ENCODE data around the gene PLXNA2.

PLXNA2 gene

GRCh38 chr1:208027861-208028260 is 216.3 kb downstream of the PLXNA2 start:
- no peak for DNase-seq (ENCODE audit: low read depth in 2 of 2)

DNA sequence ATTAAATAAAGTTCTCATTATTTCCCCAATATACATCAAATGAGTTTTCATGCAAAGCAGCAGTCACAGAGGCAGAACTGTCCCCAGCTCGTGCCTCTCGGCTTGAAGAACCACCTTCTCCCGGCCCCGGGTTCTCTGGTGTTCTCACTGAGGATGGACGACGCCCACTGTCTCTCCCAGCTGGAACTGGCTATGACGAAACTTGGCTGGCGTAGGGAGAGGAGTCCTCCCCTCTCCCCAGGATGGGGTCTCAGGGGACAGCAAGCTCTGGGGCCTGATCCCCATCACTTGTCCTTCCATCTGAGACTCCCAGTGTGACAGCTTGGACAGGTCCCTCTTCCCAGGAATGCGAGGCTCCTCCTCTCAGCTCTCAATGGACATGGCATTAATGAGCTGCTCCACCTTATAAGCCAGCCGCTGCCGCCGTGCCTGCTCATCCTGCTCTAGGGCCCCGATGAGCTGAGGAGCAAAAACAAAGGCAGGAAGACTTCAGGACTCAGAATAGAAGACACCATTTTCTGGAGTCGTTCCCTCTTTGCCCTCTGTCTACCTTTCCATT is 217.2 kb downstream of the PLXNA2 start:
- DNase-seq (ENCODE audit: low read depth in 2 of 2): no peak

- peak; percentile 46 to 52 for DNase-seq (ENCODE audit: low read depth in 2 of 2)
These were observed 219.2 kb downstream of the PLXNA2 start for GRCh38 chr1:208025031-208025430.

DNA sequence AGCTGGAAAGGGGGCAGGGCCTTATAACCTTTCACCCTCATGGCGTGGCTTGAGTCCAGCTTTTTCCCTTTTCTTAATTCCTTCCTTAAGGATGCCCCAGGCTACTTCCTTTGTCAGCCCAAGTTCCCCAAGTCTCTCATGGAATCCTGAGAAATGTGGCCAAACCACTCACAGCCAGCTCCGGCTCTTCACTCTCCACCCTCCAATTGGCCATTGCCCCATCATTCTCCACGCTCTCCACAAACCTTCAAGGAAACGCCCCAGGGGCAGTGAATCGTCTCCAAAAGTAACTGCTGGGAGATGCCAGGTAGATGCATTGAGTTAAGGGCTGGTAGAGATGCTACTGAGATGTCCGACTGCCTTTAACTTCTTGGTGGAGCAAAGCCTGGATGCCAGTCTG is 219.8 kb downstream of the PLXNA2 start:
- DNase-seq (ENCODE audit: low read depth in 2 of 2): no peak

GRCh38 chr1:208019257-208019656 is 224.9 kb downstream of the PLXNA2 start:
- DNase-seq (ENCODE audit: low read depth in 2 of 2): no peak

GRCh38 chr1:208015255-208015654 is 228.9 kb downstream of the PLXNA2 start:
- no peak for DNase-seq (ENCODE audit: low read depth in 2 of 2)

DNA sequence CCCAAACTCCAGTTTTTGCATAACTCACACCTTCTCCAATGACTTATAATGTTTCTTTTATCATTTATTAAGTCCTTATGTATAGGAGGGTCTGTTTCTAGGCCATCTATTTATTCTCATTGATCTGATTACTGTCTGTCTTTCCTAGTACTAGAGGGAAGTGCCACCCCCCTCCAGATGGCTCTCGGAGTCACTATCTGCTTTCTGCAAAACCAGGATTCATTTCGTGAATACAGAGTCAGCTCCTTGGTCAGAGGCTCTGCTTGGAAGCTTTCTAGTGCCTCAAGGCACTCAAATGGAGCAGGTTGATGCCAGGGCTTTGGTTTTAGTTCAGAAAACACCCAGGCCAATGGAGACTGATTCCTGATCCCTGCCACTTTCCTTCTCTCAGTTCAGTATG is 231.0 kb downstream of the PLXNA2 start:
- no peak for DNase-seq (ENCODE audit: low read depth in 2 of 2)

DNA sequence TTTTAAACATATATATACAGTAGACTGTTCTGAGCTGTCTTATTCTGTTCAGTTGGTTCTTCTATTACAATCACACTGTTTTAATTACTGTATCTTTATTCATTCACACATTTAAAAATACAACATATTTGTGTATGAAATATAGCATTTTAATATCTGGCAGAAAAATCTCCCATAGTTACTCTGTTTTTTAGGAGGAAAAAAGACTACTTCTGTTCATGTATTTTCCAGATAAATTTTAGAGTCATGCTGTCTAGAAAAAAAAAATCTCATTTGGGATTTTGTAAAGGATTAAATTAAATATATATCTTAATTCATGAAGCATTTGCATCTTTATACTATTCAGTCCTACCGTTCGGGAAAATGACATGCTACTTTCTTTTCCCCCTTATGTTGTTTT is 231.5 kb downstream of the PLXNA2 start:
- no peak for DNase-seq (ENCODE audit: low read depth in 2 of 2)

DNA sequence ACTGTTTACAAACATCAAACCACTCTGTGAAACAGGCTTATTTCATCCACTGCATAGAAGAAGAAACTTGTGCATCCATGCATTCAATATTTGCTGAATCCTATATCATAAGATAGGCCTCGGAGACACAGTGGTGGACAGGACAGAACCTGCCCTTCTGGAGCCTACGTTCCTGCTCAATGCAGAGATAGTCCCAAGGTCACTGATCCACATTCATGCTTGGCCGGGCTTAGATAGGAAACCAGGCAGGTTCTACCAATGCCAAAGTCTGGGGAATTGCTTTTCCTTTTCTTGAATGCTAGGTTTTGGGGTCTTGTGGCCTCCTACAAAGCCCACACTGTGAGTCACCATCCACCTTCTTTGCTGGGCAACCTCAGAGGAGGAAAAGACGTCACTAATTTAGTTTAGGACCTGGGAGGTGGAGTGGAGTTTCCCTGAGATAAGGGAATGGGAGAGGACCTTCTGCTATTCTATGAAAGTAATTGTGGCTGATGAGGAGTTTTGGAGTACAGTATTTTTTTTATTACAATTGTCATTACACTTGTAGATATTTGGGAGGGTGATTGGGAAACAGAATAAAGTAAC is 233.6 kb downstream of the PLXNA2 start:
- DNase-seq (ENCODE audit: low read depth in 2 of 2): no peak

DNA sequence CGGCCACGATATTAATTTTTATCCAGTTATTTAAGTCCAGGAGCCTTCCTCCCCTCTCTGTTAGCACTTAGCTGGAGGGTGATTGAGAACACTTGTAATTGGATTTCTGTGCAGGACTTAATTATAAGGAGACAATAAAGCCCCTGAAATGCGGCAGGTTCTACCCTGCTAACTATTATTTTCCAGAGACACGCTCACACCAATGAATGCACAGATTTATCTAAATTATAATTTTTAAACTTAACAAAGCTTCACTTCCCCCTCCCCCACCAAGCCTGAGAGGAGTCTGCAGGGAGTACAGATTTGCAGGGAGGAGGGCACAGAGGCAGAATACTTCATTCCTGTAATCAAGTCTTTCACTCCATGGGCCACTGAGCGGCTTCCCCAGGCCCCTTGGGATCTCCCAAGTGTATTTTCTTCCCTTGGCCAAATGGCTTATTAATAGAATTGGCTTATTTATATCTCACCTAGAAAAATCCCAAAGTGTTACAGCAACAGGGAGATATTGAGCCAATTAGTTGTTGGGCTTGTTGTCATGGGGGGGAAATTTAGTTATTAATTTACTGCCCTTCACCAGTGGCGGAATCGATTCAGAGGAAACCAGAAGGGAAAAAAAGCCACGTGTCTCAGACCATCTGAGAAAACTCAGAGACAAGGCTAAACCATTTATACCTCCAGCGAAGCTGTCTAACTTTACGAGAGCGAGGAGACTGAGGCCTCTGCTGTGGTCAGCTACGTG is 234.3 kb downstream of the PLXNA2 start:
- no peak for DNase-seq (ENCODE audit: low read depth in 2 of 2)

DNA sequence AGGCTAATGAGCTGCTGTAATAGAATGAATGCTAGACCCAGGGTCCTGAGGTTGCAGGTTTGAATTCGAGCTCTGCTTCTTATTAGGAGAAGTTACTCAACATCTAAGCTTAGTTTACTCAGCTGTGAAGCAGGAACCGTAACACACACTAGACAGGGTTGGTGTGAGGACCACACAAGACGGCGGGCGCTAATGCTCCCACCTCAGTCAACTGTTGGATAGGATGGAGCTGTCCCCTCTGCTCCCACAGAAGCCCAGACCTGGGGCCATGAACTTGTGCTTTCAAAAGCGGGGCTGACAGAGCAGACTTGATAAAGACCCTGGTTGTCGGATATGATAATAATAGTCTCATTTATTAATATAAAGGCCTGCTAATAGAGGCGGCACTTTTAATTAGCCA is 234.9 kb downstream of the PLXNA2 start:
- DNase-seq (ENCODE audit: low read depth in 2 of 2): no peak

DNA sequence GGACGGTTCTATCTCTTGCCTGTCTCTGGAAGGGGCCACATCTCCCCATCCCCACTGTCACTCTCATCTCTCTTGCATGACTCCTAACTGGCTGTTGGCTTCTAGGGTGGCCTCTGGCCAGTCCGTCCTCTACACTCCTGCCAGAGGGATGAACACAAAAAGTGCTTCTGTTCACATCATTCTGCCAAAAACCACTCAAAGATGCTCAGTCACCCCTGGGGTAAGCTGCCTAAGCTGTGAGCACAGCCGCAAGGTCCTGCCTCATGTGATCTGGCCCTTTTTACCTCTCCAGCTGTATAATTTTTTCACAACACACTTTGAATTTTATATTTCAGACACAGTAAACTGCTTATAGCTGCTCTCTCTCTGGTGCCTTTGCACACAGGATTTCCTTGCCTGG is 235.7 kb downstream of the PLXNA2 start:
- no peak for DNase-seq (ENCODE audit: low read depth in 2 of 2)

- DNase-seq (ENCODE audit: low read depth in 2 of 2): peak in 1 of 2 experiments; percentile 41
These were observed 236.2 kb downstream of the PLXNA2 start for GRCh38 chr1:208007938-208008342.

DNA sequence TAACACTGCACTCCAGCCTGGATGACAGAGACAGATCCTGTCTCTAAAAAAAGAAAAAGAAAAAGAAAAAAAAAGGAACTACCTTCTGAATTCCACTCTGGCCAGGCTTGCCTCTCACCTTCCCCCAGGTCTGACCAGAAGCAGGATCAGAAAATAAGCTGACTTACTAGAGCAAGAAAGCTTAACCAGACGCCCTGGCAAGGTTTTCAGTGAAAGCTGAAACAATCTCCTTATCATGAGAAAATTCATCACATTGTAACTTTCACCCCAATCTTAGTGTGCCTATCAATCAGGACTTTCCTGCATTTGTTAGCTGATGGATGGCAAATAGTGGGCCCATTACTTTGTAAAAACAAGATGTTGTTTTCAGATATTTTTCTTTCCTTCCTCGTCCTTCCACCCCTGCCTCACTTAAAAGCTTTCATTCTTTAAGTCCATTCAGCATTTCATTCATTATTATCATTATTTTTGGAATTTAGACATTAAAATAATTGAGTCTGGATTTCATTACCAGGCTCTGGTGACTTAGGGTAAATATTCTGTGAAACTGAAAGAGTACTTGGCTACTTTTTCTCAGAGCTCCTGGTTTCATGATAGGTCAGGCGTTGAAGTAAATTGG is 236.8 kb downstream of the PLXNA2 start:
- no peak for DNase-seq (ENCODE audit: low read depth in 2 of 2)

GRCh38 chr1:208006258-208006920 is 237.8 kb downstream of the PLXNA2 start:
- peak in 1 of 2 experiments; percentile 35 for DNase-seq (ENCODE audit: low read depth in 2 of 2)

DNA sequence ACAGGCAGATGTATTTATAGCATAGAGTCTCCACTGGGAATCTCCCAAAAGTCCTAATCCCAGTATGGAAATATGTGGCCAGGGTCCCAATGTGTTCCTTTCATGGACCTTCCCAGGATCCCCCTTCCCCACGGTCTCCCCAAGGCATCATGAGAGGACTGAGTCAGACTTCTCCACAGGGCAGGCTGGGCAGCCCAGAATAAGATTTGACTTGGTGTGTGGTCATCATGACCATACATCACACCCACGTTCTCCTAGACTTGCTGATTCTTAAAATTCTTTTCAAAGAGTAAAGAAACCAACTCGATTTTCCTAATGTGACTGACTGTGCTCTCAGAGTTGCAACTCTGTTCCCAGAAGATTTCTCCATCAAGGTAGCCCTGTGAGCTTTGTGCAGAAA is 239.3 kb downstream of the PLXNA2 start:
- no peak for DNase-seq (ENCODE audit: low read depth in 2 of 2)

- DNase-seq (ENCODE audit: low read depth in 2 of 2): no peak
These were observed 240.9 kb downstream of the PLXNA2 start for GRCh38 chr1:208003241-208003640.

DNA sequence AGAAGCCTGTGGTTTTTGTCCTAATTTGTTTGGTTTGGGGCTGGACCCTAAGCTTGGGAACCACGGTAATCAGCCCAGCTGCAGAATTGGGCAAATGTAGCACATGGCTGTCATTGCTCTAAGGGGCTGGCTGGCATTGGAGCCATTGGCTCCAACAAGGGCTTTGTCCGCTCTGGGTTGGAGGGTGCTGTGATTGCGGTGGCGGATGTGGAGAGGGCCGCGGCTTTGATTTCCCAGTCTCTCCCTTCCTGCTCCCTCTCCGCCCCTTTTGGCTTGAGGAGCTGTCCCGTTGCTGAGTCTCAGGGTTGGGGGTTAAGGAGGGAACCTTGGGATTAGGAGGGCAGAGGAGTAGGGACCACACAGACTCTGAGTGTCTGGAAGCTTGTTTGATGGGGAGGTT is 241.5 kb downstream of the PLXNA2 start:
- DNase-seq (ENCODE audit: low read depth in 2 of 2): no peak

GRCh38 chr1:208002078-208002477 is 242.1 kb downstream of the PLXNA2 start:
- DNase-seq (ENCODE audit: low read depth in 2 of 2): no peak

- DNase-seq (ENCODE audit: low read depth in 2 of 2): no peak
These were observed 243.7 kb downstream of the PLXNA2 start for GRCh38 chr1:208000504-208000903.

DNA sequence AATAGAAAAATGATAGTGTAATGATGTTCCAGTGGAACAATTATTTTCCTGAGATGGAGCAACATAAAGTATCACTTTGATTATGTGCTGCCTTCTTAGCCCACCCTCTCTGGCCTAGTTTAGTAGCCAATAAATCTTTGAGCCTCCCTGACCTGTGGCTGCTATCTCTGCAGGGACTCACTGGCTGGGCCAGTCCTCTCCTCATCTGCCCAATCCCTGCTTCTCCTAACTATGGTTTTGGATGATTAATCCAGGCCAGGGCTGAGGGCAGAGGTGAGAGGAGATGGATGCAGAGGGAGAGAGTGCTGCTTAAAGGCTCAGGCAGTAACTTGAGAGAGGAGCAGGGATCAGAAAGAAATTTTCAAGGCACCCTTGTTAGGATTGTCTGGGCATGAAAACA is 244.2 kb downstream of the PLXNA2 start:
- DNase-seq (ENCODE audit: low read depth in 2 of 2): no peak

DNA sequence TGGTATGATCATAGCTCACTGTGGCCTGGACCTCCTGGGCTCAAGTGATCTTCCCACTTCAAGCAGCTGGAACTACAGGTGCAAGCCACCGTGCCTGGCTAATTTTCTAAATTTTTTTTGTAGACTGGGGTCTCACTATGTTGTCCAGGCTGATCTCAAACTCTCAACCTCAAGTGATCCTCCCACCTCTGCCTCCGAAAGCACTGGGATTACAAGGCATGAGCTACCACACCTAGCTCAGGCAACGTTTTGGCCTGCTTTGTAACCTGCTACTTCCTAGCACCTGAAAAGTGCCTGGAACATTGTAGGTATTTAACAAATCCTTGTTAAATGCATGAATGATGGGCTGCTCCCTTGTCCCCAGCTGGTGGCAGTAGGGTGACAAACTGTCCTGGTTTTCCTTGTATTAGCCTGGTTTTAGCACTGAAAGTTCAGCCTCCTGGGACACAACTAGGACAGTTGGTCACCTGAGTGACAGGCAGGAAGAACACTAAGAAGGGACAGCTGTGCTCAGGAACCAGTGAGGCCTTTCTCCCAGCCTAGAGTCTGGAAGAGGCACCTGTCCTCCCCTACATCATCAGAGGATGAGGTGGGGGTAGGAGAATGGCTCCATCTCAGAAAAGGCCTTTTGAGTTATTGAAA is 244.8 kb downstream of the PLXNA2 start:
- no peak for DNase-seq (ENCODE audit: low read depth in 2 of 2)

Measured in fibroblast of skin of left quadriceps (primary cell).